Sigmoid colon (tissue), 4 donors: ENCODE results near the gene CSTPP1.

Experiments
- CTCF ChIP-seq, 4 experiments: fragments of 450-650 bp in 3 of 4; fragments of 200-600 bp in 1 of 4; IDR thresholded peaks; one replicate each; pipeline ENCODE4 v1.5.1; 2016 to 2019; ENCODE audit warnings: antibody characterized with exemption in 4 of 4, mild to moderate bottlenecking in 3 of 4, moderate library complexity in 2 of 4
- EP300 ChIP-seq, 4 donors: sonication (generic); formaldehyde crosslinking; IDR thresholded peaks; one replicate each; pipeline ENCODE4 v1.6.1; 2017; ENCODE audit warnings: antibody characterized with exemption in 4 of 4
- POLR2AphosphoS5 ChIP-seq, 4 donors: sonication (generic); formaldehyde crosslinking; IDR thresholded peaks; one replicate each; pipeline ENCODE4 v1.6.1; 2017; ENCODE audit warnings: antibody characterized with exemption in 4 of 4

GRCh38 chr11:47070769-47071168 is 134.2 kb downstream of the CSTPP1 start:
- TF ChIP-seq CTCF (IDR thresholded peaks at IDR 0.05), result no peak
- no peak for TF ChIP-seq POLR2AphosphoS5 (IDR thresholded peaks at IDR 0.05)
- no peak for TF ChIP-seq EP300 (IDR thresholded peaks at IDR 0.05)
